DOHH2 (cell line): ENCODE results near the gene TTC21B.

Experiments used
- H3F3A ChIP-seq: fragments of 200-600 bp; sonication (generic), shearing (Covaris generic); 2 replicates; pipeline ENCODE4 v1.6.0; 2016; ENCODE audit warnings: antibody characterized with exemption, mild to moderate bottlenecking; ENCODE audit not compliant: control insufficient read depth, insufficient read depth
- H3K27ac ChIP-seq: fragments of 200-600 bp; sonication (generic); 2 replicates; pipeline ENCODE4 v1.5.1; 2014; ENCODE audit warnings: low read depth, mild to moderate bottlenecking, low read length, moderate library complexity
- H3K27me3 ChIP-seq: fragments of 200-600 bp; sonication (generic); 2 replicates; pipeline ENCODE4 v1.6.1; 2014; ENCODE audit warnings: mild to moderate bottlenecking, low read length, mixed read lengths; ENCODE audit not compliant: control insufficient read depth
- H3K36me3 ChIP-seq: fragments of 200-600 bp; sonication (generic); 2 replicates; pipeline ENCODE4 v1.6.1; 2014; ENCODE audit warnings: mild to moderate bottlenecking, low read length, moderate library complexity, mixed read lengths; ENCODE audit not compliant: control insufficient read depth
- H3K4me1 ChIP-seq: fragments of 200-600 bp; sonication (generic); 2 replicates; pipeline ENCODE4 v1.6.1; 2014; ENCODE audit warnings: mild to moderate bottlenecking, low read length, mixed read lengths; ENCODE audit not compliant: control insufficient read depth
- H3K4me2 ChIP-seq: fragments of 200-600 bp; sonication (generic); 2 replicates; pipeline ENCODE4 v1.6.0; 2014; ENCODE audit warnings: mild to moderate bottlenecking, low read length, moderate library complexity
- H3K4me3 ChIP-seq: fragments of 200-600 bp; sonication (generic); 2 replicates; pipeline ENCODE4 v1.5.1; 2014; ENCODE audit warnings: mild to moderate bottlenecking, low read length, mixed read lengths
- H3K79me2 ChIP-seq: fragments of 200-600 bp; sonication (generic); 2 replicates; pipeline ENCODE4 v1.6.1; 2014; ENCODE audit warnings: mild to moderate bottlenecking, low read length, mixed read lengths; ENCODE audit not compliant: control insufficient read depth
- H3K9me2 ChIP-seq: fragments of 200-600 bp; sonication (generic); replicated peaks from 2 replicates; pipeline ENCODE4 v1.6.1; 2014; ENCODE audit warnings: mild to moderate bottlenecking, low read length, mixed read lengths; ENCODE audit not compliant: control insufficient read depth
- H3K9me3 ChIP-seq: fragments of 200-600 bp; sonication (generic); 2 replicates; pipeline ENCODE4 v1.6.1; 2014; ENCODE audit warnings: antibody characterized with exemption, low read length, mixed read lengths; ENCODE audit not compliant: control insufficient read depth, insufficient read depth
- H4K20me1 ChIP-seq: fragments of 200-600 bp; sonication (generic); 2 replicates; pipeline ENCODE4 v1.6.0; 2014; ENCODE audit warnings: low read depth, mild to moderate bottlenecking, antibody characterized with exemption, low read length, moderate library complexity; ENCODE audit not compliant: control insufficient read depth, insufficient read depth
- CTCF ChIP-seq: fragments of 200-600 bp; sonication (generic); IDR thresholded peaks from one replicate; pipeline ENCODE4 v1.5.1; 2014; ENCODE audit warnings: antibody characterized with exemption, mild to moderate bottlenecking, low read depth, low read length; ENCODE audit not compliant: poor library complexity, severe bottlenecking
- EZH2phosphoT487 ChIP-seq: fragments of 200-600 bp; sonication (generic); IDR thresholded peaks from 2 replicates; pipeline ENCODE4 v1.6.1; 2017; ENCODE audit warnings: borderline replicate concordance, mild to moderate bottlenecking, antibody characterized with exemption, low read length, moderate library complexity, mixed read lengths

TTC21B gene

GRCh38 chr2:165958313-165958960 is 4.9 kb upstream of the TTC21B start:
- Histone ChIP-seq H3K9me3 (no peaks in the 10 kb centered on the region), H3K27ac (no peak overlapping the region), H3K4me2 (no peak overlapping the region), H3K9me2 (no peaks in the 10 kb centered on the region), H4K20me1 (no peaks in the 10 kb centered on the region), H3K27me3 (no peaks in the 10 kb centered on the region), H3K36me3 (no peaks in the 10 kb centered on the region), H3K79me2 (no peaks in the 10 kb centered on the region), H3K4me3 (no peak overlapping the region), H3K4me1 (peaks cover 8% of the 10 kb centered on the region), H3F3A (no peaks in the 10 kb centered on the region)
- no peak for TF ChIP-seq CTCF
- TF ChIP-seq EZH2phosphoT487: no peak

- H3K4me1 ChIP-seq: peaks cover 15% of the 10 kb centered on the region
- no peak for TF ChIP-seq CTCF
- TF ChIP-seq EZH2phosphoT487: no peak
- no peak overlapping the region for H3K4me3 ChIP-seq
- no peaks in the 10 kb centered on the region for H4K20me1 ChIP-seq
- peaks cover 12% of the 10 kb centered on the region for H3K79me2 ChIP-seq
- H3K27me3 ChIP-seq: no peaks in the 10 kb centered on the region
- H3K9me3 ChIP-seq: no peaks in the 10 kb centered on the region
- no peaks in the 10 kb centered on the region for H3K9me2 ChIP-seq
- H3F3A ChIP-seq: no peaks in the 10 kb centered on the region
- no peak overlapping the region for H3K27ac ChIP-seq
- H3K36me3 ChIP-seq: no peaks in the 10 kb centered on the region; the same call in 1 of the 2 replicates
- no peak overlapping the region for H3K4me2 ChIP-seq
These were observed 3.6 kb upstream of the TTC21B start for GRCh38 chr2:165957030-165957675.

DNA sequence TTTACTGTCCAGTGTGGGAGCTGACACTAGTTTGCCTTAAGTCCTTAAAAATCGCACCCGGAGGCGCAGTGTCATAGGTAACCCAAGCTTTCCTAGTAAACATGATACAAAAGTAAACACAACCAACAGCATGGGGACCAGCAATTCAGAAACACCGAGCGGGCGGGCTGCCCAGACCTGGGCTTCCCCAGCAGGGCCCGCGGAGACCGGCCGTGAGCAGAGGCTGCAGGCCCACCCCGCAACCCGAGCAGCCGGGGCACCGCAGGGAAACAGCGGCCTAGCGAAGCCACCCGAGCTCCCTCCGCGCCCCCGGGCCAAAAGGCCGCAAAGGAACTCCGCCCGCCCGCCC is 296 bp downstream of the TTC21B start:
- peak overlapping the region; percentile 85 for H3K4me3 ChIP-seq
- no peaks in the 10 kb centered on the region for H3K27me3 ChIP-seq
- no peaks in the 10 kb centered on the region for H3K9me2 ChIP-seq
- H3F3A ChIP-seq: no peaks in the 10 kb centered on the region
- H3K9me3 ChIP-seq: no peaks in the 10 kb centered on the region
- H4K20me1 ChIP-seq: no peaks in the 10 kb centered on the region
- peaks cover 22% of the 10 kb centered on the region for H3K4me1 ChIP-seq
- TF ChIP-seq CTCF: no peak
- TF ChIP-seq EZH2phosphoT487: no peak
- H3K36me3 ChIP-seq: peaks cover 28% of the 10 kb centered on the region
- peak overlapping the region; percentile 66 for H3K4me2 ChIP-seq
- H3K27ac ChIP-seq: peak overlapping the region; percentile 52
- peaks cover 39% of the 10 kb centered on the region for H3K79me2 ChIP-seq
